Sigmoid colon (tissue), 7 donors: ENCODE measurements around the gene RPS6KA1. TPM values are rescaled to one million over a fixed set of nuclear protein-coding genes. Genes with fewer than 3 reads are reported as not detected.
"Not testable (repeated sequence)": the region's sequence is repeated elsewhere in the genome, so short reads cannot be mapped to it uniquely, and the experiment has no call there.

ENCODE experiments used
- DNase-seq: peaks from one replicate; pipeline ENCODE4 v3.0.0-alpha.2; 2019
- H3K27ac ChIP-seq, 4 donors: fragments of 200-600 bp; sonication (generic); one replicate each; pipeline ENCODE4 v1.5.1; 2016 to 2019; ENCODE audit warnings: mild to moderate bottlenecking in 1 of 4
- H3K27me3 ChIP-seq, 3 donors: fragments of 200-600 bp; sonication (generic); one replicate each; pipeline ENCODE4 v1.5.1; 2019; ENCODE audit warnings: mild to moderate bottlenecking in 1 of 3
- H3K36me3 ChIP-seq, 4 donors: fragments of 200-600 bp; sonication (generic); one replicate each; pipeline ENCODE4 v1.5.1; 2016 to 2019
- H3K4me1 ChIP-seq, 4 donors: fragments of 200-600 bp; sonication (generic); one replicate each; pipeline ENCODE4 v1.5.1; 2017 to 2019
- H3K4me3 ChIP-seq, 4 donors: fragments of 200-600 bp; sonication (generic); one replicate each; pipeline ENCODE4 v1.5.1; 2017 to 2019; ENCODE audit warnings: mild to moderate bottlenecking in 2 of 4, moderate library complexity in 1 of 4
- H3K9me3 ChIP-seq, 4 donors: fragments of 200-600 bp in 3 of 4; sonication (generic) in 3 of 4; one replicate each; pipeline versions ENCODE4 v1.5.1 to v1.6.1; 2013 to 2019
- CTCF ChIP-seq, 4 experiments: fragments of 450-650 bp in 3 of 4; fragments of 200-600 bp in 1 of 4; IDR thresholded peaks; one replicate each; pipeline ENCODE4 v1.5.1; 2016 to 2019; ENCODE audit warnings: antibody characterized with exemption in 4 of 4, mild to moderate bottlenecking in 3 of 4, moderate library complexity in 2 of 4
- EP300 ChIP-seq, 4 donors: sonication (generic); formaldehyde crosslinking; IDR thresholded peaks; one replicate each; pipeline ENCODE4 v1.6.1; 2017; ENCODE audit warnings: antibody characterized with exemption in 4 of 4
- POLR2A ChIP-seq, 2 donors: fragments of 450-650 bp; IDR thresholded peaks; one replicate each; pipeline ENCODE4 v1.6.1; 2016; ENCODE audit warnings: antibody characterized with exemption in 2 of 2, mild to moderate bottlenecking in 2 of 2, moderate library complexity in 2 of 2
- POLR2AphosphoS5 ChIP-seq, 4 donors: sonication (generic); formaldehyde crosslinking; IDR thresholded peaks; one replicate each; pipeline ENCODE4 v1.6.1; 2017; ENCODE audit warnings: antibody characterized with exemption in 4 of 4
- WGBS, 2 donors: extraction: QIAGEN DNeasy Blood & Tissue Kit; methylation state at CpG; one replicate each; pipeline ENCODE4 v1.1.7; 2013; 5-methylcytosine and 5-hydroxymethylcytosine counted together
- intact Hi-C: fragments of 100-400 bp; cut with DNase I; formaldehyde crosslinking; loops from one replicate; pipeline ENCODE4 v1.15.1; 2023
- polyA plus RNA-seq, 3 donors: library from polyadenylated mRNA; stranded (reverse); fragments of 200-250 nt; gene quantifications; one replicate each; pipeline ENCODE4 v1.2.3, GENCODE V29; 2013
- total RNA-seq, 4 donors: library from RNA; depleted of rRNA; stranded (reverse); fragments of >200 nt; gene quantifications; one replicate each; pipeline ENCODE4 v1.1.0, GENCODE V29; 2016
- donor health status: healthy with polysubstance abuse.
- donor health status: Bipolar disorder and iron deficiency.
- donor health status: healthy.

Gene RPS6KA1
- total and polyA plus RNA-seq, 7 donors, result 2.5 to 116 (median 11.5) TPM

GRCh38 chr1:26582053-26582835 lies 52.7 kb downstream of the RPS6KA1 start:
- Histone ChIP-seq H3K4me3 (no peak overlapping the region), H3K4me1 (no peaks in the 10 kb centered on the region), H3K36me3 (no peaks in the 10 kb centered on the region), H3K27ac (no peak overlapping the region), H3K27me3 (no peaks in the 10 kb centered on the region), H3K9me3 (no peaks in the 10 kb centered on the region)
- no peak for TF ChIP-seq EP300 (IDR thresholded peaks at IDR 0.05)
- no peak for TF ChIP-seq POLR2AphosphoS5 (IDR thresholded peaks at IDR 0.05)
- no peak for TF ChIP-seq POLR2A (IDR thresholded peaks at IDR 0.05)
- no peak for TF ChIP-seq CTCF (IDR thresholded peaks at IDR 0.05)
- WGBS, 2 donors, result 77 to 84% methylated on average over 8 of the region's 8 CpGs
- DNase-seq, result no peak
- intact Hi-C loops, result no loop called here

GRCh38 chr1:26582836-26583460 lies 53.4 kb downstream of the RPS6KA1 start:
- no peak overlapping the region for H3K27ac ChIP-seq
- H3K27me3 ChIP-seq, result no peaks in the 10 kb centered on the region
- TF ChIP-seq EP300 (IDR thresholded peaks at IDR 0.05) (no peak), CTCF (IDR thresholded peaks at IDR 0.05) (no peak), POLR2A (IDR thresholded peaks at IDR 0.05) (no peak), POLR2AphosphoS5 (IDR thresholded peaks at IDR 0.05) (no peak)
- WGBS, 2 donors, result 68 to 76% methylated on average over 6 of the region's 6 CpGs
- intact Hi-C loops, result no loop called here
- H3K9me3 ChIP-seq, result no peaks in the 10 kb centered on the region
- no peaks in the 10 kb centered on the region for H3K4me1 ChIP-seq
- DNase-seq, result no peak
- H3K4me3 ChIP-seq, result no peak overlapping the region
- H3K36me3 ChIP-seq, result no peaks in the 10 kb centered on the region

DNA sequence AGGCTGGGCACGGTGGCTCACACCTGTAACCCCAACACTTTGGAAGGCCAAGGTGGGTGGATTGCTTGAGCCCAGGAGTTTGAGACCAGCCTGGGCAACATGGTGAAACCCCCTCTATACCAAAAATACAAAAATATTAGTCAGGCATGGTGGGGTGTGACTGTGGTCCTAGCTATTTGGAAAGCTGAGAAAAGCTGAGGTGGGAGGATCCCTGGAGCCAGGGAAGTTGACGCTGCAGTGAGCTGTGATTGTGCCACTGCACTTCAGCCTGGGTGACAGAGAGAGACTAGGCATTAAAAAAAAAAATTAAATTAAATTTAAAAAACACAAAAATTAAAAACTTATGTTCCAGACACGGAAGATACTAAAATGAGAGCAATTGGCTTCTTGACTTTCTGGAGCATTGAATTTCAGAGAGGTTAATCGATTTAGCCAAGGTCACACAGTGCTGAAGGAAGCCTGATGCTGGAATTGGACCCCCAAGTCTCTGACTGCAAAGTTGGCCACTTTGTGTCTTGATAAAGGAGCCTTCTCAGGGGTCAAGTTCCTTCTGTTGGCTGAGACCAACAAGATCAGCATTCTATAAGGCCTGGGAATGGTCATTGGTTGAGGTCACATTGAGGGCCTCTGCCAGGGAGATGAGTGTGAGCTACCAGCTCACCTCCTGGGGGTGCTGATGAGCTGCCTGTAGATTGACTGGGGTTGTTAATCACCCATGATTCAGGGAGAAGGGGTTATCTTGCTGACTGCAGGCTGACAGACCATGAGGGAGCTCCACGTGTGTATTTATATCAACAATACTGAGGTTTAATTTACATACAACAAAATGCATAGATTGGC lies 54.3 kb downstream of the RPS6KA1 start:
- Histone ChIP-seq H3K27me3 (no peaks in the 10 kb centered on the region), H3K4me1 (no peaks in the 10 kb centered on the region), H3K27ac (no peak overlapping the region), H3K4me3 (no peak overlapping the region), H3K9me3 (no peaks in the 10 kb centered on the region), H3K36me3 (no peaks in the 10 kb centered on the region)
- intact Hi-C loops, result no loop called here
- no peak for TF ChIP-seq POLR2A (IDR thresholded peaks at IDR 0.05)
- TF ChIP-seq POLR2AphosphoS5 (IDR thresholded peaks at IDR 0.05), result no peak
- no peak for TF ChIP-seq CTCF (IDR thresholded peaks at IDR 0.05)
- no peak for TF ChIP-seq EP300 (IDR thresholded peaks at IDR 0.05)
- 84 to 88% methylated on average over 5 of the region's 5 CpGs for WGBS, 2 donors
- DNase-seq, result no peak

- H3K4me3 ChIP-seq, H3K4me1 ChIP-seq, H3K27ac ChIP-seq, H3K36me3 ChIP-seq, intact Hi-C loops, DNase-seq, H3K27me3 ChIP-seq, H3K9me3 ChIP-seq: not testable (repeated sequence)
- WGBS, 2 donors, result 89 to 97% methylated on average over 4 of the region's 4 CpGs
These were observed 55.0 kb downstream of the RPS6KA1 start for GRCh38 chr1:26584588-26584987.

DNA sequence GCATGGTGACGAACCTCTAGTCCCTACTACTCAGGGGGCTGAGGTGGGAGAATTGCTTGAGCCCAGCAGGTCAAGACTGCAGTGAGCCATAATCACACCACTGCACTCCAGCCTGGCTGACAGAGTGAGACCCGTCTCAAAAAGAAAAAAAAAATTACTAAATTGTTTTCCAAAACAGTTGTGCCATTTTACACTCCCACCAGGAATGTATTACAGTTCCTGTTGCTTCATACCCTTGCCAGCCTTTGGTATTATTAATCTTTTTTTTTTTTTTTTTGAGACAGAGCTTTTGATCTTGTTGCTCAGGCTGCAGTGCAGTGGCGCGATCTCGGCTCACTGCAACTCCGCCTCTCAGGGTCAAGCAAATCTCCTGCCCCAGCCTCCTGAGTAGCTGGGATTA lies 55.9 kb downstream of the RPS6KA1 start:
- no peak for DNase-seq
- intact Hi-C loops, result no loop called here
- Histone ChIP-seq H3K4me3 (no peak overlapping the region), H3K36me3 (no peaks in the 10 kb centered on the region), H3K27ac (no peak overlapping the region), H3K9me3 (no peaks in the 10 kb centered on the region), H3K27me3 (no peaks in the 10 kb centered on the region), H3K4me1 (no peaks in the 10 kb centered on the region)
- TF ChIP-seq CTCF (IDR thresholded peaks at IDR 0.05) (no peak), EP300 (IDR thresholded peaks at IDR 0.05) (no peak), POLR2A (IDR thresholded peaks at IDR 0.05) (no peak), POLR2AphosphoS5 (IDR thresholded peaks at IDR 0.05) (no peak)
- 93 to 94% methylated on average over 6 of the region's 6 CpGs for WGBS, 2 donors
